ENCODE measurements around the gene GNPNAT1.

GRCh38 chr14:52738409-52738808 lies 53.0 kb downstream of the GNPNAT1 start:
- TF ChIP-seq POLR2A (IDR thresholded peaks at IDR 0.05; ENCODE audit: borderline replicate concordance, extremely low read depth, insufficient read depth, insufficient read length) (no peak), CTCF (IDR thresholded peaks at IDR 0.05 in 2 of 3, conservative IDR thresholded peaks at IDR 0.05 in 1 of 3; ENCODE audit: borderline replicate concordance in 1 of 3, insufficient read depth in 1 of 3, low read depth in 2 of 3, low read length in 2 of 3) (no peak), EZH2phosphoT487 (IDR thresholded peaks at IDR 0.05; ENCODE audit: borderline replicate concordance) (no peak), FOSL1 (IDR thresholded peaks at IDR 0.05; ENCODE audit: low read depth) (no peak)

Data from HCT116 (cell line).